IPS-11a (cell line): ENCODE results near the gene KIRREL3.

Experiments
- H3K4me3 ChIP-seq: one replicate; pipeline ENCODE4 v1.5.1; 2013; ENCODE audit warnings: low read depth, low read length, control low read depth

Gene KIRREL3

GRCh38 chr11:126748100-126748791 is 252.3 kb downstream of the KIRREL3 start:
- H3K4me3 ChIP-seq, result no peak overlapping the region

GRCh38 chr11:126747315-126747714 is 253.3 kb downstream of the KIRREL3 start:
- H3K4me3 ChIP-seq, result no peak overlapping the region

DNA sequence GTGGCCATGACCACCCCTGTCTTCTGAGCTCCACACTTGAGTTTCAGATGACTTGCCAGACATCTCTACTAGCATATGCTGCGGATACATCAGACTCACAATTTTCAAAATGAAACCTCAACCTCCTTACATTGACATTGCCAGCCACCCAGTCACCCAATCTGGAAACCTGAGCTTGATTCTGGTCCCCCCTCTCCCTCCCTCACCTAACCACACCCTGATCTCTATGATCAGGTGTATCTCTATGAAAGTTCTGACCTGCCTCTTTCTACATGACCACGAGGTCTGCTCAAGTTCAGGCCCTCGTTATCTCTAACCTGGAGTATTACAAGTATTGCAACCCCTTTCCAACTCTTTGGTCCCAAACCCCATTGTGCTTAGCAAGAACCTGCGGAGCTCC is 254.1 kb downstream of the KIRREL3 start:
- H3K4me3 ChIP-seq, result no peak overlapping the region

DNA sequence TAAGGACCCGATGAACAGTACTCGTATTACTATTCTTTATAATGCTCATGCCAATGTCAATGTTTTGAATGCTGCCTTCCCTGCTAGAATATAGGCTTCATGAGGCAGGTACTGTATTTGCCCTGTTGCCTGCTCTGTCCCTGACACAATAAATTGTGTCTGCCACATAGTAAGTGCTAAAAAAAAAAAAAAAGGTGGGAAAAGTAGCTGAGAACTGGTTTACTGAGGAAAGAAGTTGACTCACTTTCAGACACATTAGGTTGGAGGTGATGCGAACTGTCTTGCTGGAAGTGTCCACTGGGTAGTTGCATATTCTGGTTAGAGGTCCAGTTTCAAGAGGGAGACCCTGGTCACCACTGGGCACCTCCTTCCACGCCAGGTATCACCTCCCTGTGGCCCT is 255.9 kb downstream of the KIRREL3 start:
- no peak overlapping the region for H3K4me3 ChIP-seq

- no peak overlapping the region for H3K4me3 ChIP-seq
These were observed 256.9 kb downstream of the KIRREL3 start for GRCh38 chr11:126743628-126744027.

DNA sequence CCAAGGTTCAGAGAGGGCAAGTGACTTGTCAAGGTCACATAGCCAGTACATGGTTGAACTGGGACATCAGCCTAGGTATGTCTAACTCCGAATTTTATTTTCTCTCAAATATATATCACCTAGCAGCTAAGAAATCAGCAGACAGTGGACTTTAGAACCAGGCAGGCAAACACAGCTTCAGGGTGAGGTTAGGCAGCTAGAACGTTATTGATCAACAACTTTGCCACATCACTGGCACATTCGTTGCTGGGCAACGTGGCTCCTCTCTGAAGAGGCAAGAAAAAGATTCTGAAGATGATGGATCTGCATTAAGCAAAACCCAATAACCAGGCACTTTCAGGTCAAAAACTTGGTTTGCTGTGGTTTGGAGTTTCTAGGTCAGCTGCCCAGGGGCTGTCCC is 258.0 kb downstream of the KIRREL3 start:
- no peak overlapping the region for H3K4me3 ChIP-seq

GRCh38 chr11:126740846-126741245 is 259.7 kb downstream of the KIRREL3 start:
- H3K4me3 ChIP-seq, result no peak overlapping the region

GRCh38 chr11:126739499-126740145 is 260.9 kb downstream of the KIRREL3 start:
- no peak overlapping the region for H3K4me3 ChIP-seq

GRCh38 chr11:126738295-126739031 is 262.1 kb downstream of the KIRREL3 start:
- H3K4me3 ChIP-seq, result no peak overlapping the region

GRCh38 chr11:126736682-126737572 is 263.6 kb downstream of the KIRREL3 start:
- H3K4me3 ChIP-seq, result no peak overlapping the region

- H3K4me3 ChIP-seq, result no peak overlapping the region
These were observed 265.8 kb downstream of the KIRREL3 start for GRCh38 chr11:126734752-126735151.

DNA sequence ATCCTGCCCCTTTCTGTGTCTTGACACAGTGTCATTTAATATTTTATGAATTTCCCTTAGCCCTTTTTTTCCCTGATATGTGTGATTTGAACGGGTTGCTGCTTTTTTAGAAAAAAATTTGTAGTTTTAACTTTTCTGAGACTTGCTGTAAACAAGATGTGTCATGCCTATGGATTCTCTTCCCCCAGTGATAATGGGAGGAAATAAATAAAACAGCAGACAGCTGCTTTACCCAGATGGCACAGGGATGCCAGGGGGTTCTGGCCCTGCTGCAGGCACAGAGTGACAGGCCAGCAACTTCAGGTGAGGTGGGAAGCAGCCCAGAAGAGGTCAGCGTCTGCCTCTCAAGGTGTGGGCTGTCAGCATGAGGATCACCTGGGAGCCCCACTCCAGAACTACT is 266.9 kb downstream of the KIRREL3 start:
- no peak overlapping the region for H3K4me3 ChIP-seq

GRCh38 chr11:126732981-126733380 is 267.6 kb downstream of the KIRREL3 start:
- no peak overlapping the region for H3K4me3 ChIP-seq

- no peak overlapping the region for H3K4me3 ChIP-seq
These were observed 268.9 kb downstream of the KIRREL3 start for GRCh38 chr11:126731576-126732142.

- no peak overlapping the region for H3K4me3 ChIP-seq
These were observed 273.2 kb downstream of the KIRREL3 start for GRCh38 chr11:126727381-126727780.

DNA sequence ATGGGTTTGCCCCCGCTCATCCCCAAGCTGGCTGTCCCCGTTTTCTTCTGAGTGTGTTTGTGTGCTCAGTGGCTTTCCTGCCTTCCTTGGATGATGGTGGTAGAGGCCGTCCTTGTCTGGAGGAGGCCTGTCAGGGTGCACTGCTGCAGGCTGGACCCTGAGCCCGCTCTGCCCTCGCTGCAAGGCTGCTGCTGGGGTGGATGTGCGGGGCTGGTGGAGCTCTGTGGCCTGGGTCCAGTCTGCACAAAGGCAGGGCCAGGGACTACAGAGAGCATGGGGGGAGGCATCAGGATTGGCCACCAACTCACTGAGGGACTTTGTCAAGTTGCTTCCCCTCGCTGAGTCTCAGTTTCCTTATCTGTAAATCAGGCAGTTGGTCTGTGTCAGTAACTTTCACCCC is 275.0 kb downstream of the KIRREL3 start:
- H3K4me3 ChIP-seq, result no peak overlapping the region

GRCh38 chr11:126725043-126725442 is 275.5 kb downstream of the KIRREL3 start:
- no peak overlapping the region for H3K4me3 ChIP-seq

DNA sequence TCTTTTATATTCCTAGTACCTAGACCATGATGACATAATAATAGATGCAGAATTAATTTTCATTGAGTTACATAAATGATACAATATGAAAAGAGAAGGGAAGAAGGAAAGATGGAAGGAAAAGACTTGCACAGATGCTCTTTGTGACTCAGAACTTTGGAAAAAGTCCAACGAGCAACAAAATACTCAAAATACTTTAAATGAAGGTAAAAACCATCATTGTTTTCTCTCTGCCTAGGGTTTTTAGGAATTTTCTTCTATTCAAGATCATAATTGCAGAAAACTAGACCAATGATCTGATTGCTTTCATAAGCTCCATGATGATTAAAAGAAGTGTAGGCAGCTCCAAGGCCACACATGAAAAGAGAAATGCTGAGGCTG is 276.9 kb downstream of the KIRREL3 start:
- no peak overlapping the region for H3K4me3 ChIP-seq

GRCh38 chr11:126722956-126723664 is 277.5 kb downstream of the KIRREL3 start:
- H3K4me3 ChIP-seq, result no peak overlapping the region
